Fibroblast of lung (primary cell): ENCODE measurements around the gene ADGRD1. TPM values are rescaled to one million over a fixed set of nuclear protein-coding genes. Genes with fewer than 3 reads are reported as not detected.

Experiments
- DNase-seq, 2 donors: peaks; one replicate each; pipeline versions ENCODE4 v3.0.0 to v3.0.0-alpha.2; 2010; ENCODE audit warnings: low read depth in 2 of 2
- H2AFZ ChIP-seq: 2 replicates; pipeline ENCODE4 v1.5.1; 2012; ENCODE audit warnings: low read length, control low read depth, inconsistent platforms
- H3K27ac ChIP-seq: 2 replicates; pipeline ENCODE4 v1.5.1; 2011; ENCODE audit warnings: low read length, control low read depth; ENCODE audit not compliant: insufficient read depth
- H3K27me3 ChIP-seq: 2 replicates; pipeline ENCODE4 v1.5.1; 2011; ENCODE audit warnings: mild to moderate bottlenecking, low read length; ENCODE audit not compliant: control insufficient read depth, insufficient read depth
- H3K36me3 ChIP-seq: 2 replicates; pipeline ENCODE4 v1.5.1; 2011; ENCODE audit warnings: low read length; ENCODE audit not compliant: control insufficient read depth, insufficient read depth
- H3K4me1 ChIP-seq: 2 replicates; pipeline ENCODE4 v1.5.1; 2011; ENCODE audit warnings: low read length; ENCODE audit not compliant: control insufficient read depth, insufficient read depth; ENCODE audit errors: extremely low read depth
- H3K4me2 ChIP-seq: 2 replicates; pipeline ENCODE4 v1.5.1; 2011; ENCODE audit warnings: low read length, control low read depth; ENCODE audit not compliant: insufficient read depth; ENCODE audit errors: extremely low read depth
- H3K4me3 ChIP-seq, 4 experiments: fragments of 200-600 bp in 1 of 4; sonication (generic) in 1 of 4; replicated peaks in 1 of 4; 2 replicates each; pipeline ENCODE4 v1.5.1; 2011 to 2016; ENCODE audit warnings: low read length in 4 of 4, low read depth in 3 of 4, mild to moderate bottlenecking in 3 of 4, control low read depth in 2 of 4, inconsistent platforms in 1 of 4, mixed read lengths in 1 of 4; ENCODE audit not compliant: insufficient read depth in 1 of 4; ENCODE audit errors: control extremely low read depth in 1 of 4
- H3K79me2 ChIP-seq: 2 replicates; pipeline ENCODE4 v1.5.1; 2012; ENCODE audit warnings: mild to moderate bottlenecking, low read length, inconsistent platforms; ENCODE audit not compliant: control insufficient read depth, insufficient read depth
- H3K9ac ChIP-seq: 2 replicates; pipeline ENCODE4 v1.5.1; 2011; ENCODE audit warnings: mild to moderate bottlenecking, low read length, control low read depth; ENCODE audit not compliant: insufficient read depth
- H3K9me3 ChIP-seq: 2 replicates; pipeline ENCODE4 v1.5.1; 2012; ENCODE audit warnings: low read depth, low read length; ENCODE audit not compliant: control insufficient read depth, insufficient read depth
- H4K20me1 ChIP-seq: 2 replicates; pipeline ENCODE4 v1.5.1; 2011; ENCODE audit warnings: low read length; ENCODE audit not compliant: control insufficient read depth, insufficient read depth; ENCODE audit errors: extremely low read depth
- CTCF ChIP-seq, 2 donors: IDR thresholded peaks in 1 of 2; conservative IDR thresholded peaks in 1 of 2; 1 replicate in 1 of 2; 2 replicates in 1 of 2; pipeline ENCODE4 v1.5.1; 2011 to 2012; ENCODE audit warnings: low read length in 2 of 2, control low read depth in 1 of 2, inconsistent platforms in 1 of 2, low read depth in 1 of 2, mild to moderate bottlenecking in 1 of 2
- EZH2 ChIP-seq: IDR thresholded peaks from 2 replicates; pipeline ENCODE4 v1.5.1; 2012; ENCODE audit warnings: low read length, control low read depth, mild to moderate bottlenecking; ENCODE audit errors: missing control alignments
- polyA plus RNA-seq, 2 donors: library from polyadenylated mRNA; depleted of rRNA in 1 of 2; stranded (reverse) in 1 of 2; unstranded in 1 of 2; fragments of >200 nt; gene quantifications; 2 replicates each; pipeline ENCODE4 v1.2.1, GENCODE V29; 2011 to 2012; ENCODE audit warnings: missing spikeins in 1 of 2
- total RNA-seq: library from RNA; depleted of rRNA; stranded (reverse); fragments of >200 nt; gene quantifications from 2 replicates; pipeline ENCODE4 v1.2.1, GENCODE V29; 2014

The ADGRD1 gene
- total and polyA plus RNA-seq, 2 donors (not counting 1 experiment from before 2014, with no cell fraction given), result 7.3 to 11.6 TPM

DNA sequence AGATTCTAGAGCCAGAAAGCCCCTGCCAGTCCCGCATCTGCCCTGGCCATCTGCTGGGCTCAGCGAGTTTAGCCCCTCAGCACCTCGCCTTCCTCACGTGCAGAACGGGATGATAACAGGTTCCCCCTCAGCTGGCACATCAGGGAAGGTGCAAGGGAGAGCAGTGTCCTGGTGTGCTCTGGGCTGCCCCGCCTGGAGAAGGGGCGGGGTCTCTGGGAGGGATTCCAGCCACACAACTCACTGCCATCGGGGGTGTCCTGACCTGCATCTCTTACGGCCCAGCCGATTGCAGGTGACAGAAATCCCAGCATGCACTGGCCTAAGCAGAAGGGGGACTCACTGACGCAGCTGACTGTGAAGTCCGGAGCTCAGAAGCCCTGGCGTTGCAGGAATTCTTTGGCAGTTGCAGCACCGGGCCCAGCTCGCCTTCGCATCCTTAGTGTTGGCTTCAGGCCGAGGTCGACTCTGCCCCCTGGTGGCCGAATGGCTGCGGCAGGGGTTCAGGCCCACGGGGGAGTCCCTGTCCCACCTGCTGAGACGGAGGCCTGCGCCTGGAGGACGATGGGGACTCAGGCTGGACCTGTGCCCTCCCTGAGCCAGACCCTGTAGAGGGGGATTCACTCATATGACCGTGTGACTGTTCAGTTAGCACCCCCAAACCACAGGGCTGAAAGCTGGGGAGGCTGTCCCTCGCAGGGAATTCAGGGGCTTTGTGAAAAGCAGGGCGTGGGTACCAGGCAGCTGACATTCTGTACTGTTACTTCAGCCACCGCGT is 178.6 kb downstream of the ADGRD1 start:
- H3K27ac ChIP-seq, result no peak overlapping the region
- TF ChIP-seq EZH2 (no peak), CTCF (conservative IDR thresholded peaks at IDR 0.05 in 1 of 2, IDR thresholded peaks at IDR 0.05 in 1 of 2; ENCODE audit: low read depth in 1 of 2, low read length in 2 of 2) (peak; percentile 41 to 50)
- H3K9me3 ChIP-seq, result no peaks in the 10 kb centered on the region
- no peaks in the 10 kb centered on the region for H3K27me3 ChIP-seq
- no peak overlapping the region for H2AFZ ChIP-seq
- DNase-seq, result peak in 1 of 2 donors; percentile 51
- no peak overlapping the region for H3K9ac ChIP-seq
- H3K36me3 ChIP-seq, result no peaks in the 10 kb centered on the region
- no peaks in the 10 kb centered on the region for H4K20me1 ChIP-seq
- no peak overlapping the region for H3K4me2 ChIP-seq
- H3K4me3 ChIP-seq, result no peak overlapping the region
- H3K79me2 ChIP-seq, result no peaks in the 10 kb centered on the region
- H3K4me1 ChIP-seq, result no peaks in the 10 kb centered on the region

GRCh38 chr12:131133015-131133905 is 179.6 kb downstream of the ADGRD1 start:
- Histone ChIP-seq H3K9me3 (no peaks in the 10 kb centered on the region), H3K36me3 (no peaks in the 10 kb centered on the region), H2AFZ (no peak overlapping the region), H3K79me2 (no peaks in the 10 kb centered on the region), H4K20me1 (no peaks in the 10 kb centered on the region), H3K9ac (no peak overlapping the region), H3K27me3 (no peaks in the 10 kb centered on the region), H3K27ac (no peak overlapping the region), H3K4me3 (no peak overlapping the region), H3K4me2 (no peak overlapping the region), H3K4me1 (no peaks in the 10 kb centered on the region)
- DNase-seq, result no peak
- no peak for TF ChIP-seq EZH2
- TF ChIP-seq CTCF (conservative IDR thresholded peaks at IDR 0.05 in 1 of 2, IDR thresholded peaks at IDR 0.05 in 1 of 2; ENCODE audit: low read depth in 1 of 2, low read length in 2 of 2), result no peak

GRCh38 chr12:131133994-131134393 is 180.3 kb downstream of the ADGRD1 start:
- H3K4me1 ChIP-seq, result no peaks in the 10 kb centered on the region
- H2AFZ ChIP-seq, result no peak overlapping the region
- no peak overlapping the region for H3K9ac ChIP-seq
- no peaks in the 10 kb centered on the region for H3K27me3 ChIP-seq
- H3K79me2 ChIP-seq, result no peaks in the 10 kb centered on the region
- no peak overlapping the region for H3K4me2 ChIP-seq
- no peak for DNase-seq
- TF ChIP-seq EZH2 (no peak), CTCF (conservative IDR thresholded peaks at IDR 0.05 in 1 of 2, IDR thresholded peaks at IDR 0.05 in 1 of 2; ENCODE audit: low read depth in 1 of 2, low read length in 2 of 2) (no peak)
- no peaks in the 10 kb centered on the region for H3K9me3 ChIP-seq
- H3K27ac ChIP-seq, result no peak overlapping the region
- H3K36me3 ChIP-seq, result no peaks in the 10 kb centered on the region
- H4K20me1 ChIP-seq, result no peaks in the 10 kb centered on the region
- no peak overlapping the region for H3K4me3 ChIP-seq
